GM12878 (cell line): ENCODE data around the gene ZNF18. TPM values are rescaled to one million over a fixed set of nuclear protein-coding genes. Genes with fewer than 3 reads are reported as not detected.

Source experiments
- E4F1 ChIP-seq: fragments of 450-650 bp; IDR thresholded peaks from 2 replicates; pipeline ENCODE4 v1.6.1; 2018; ENCODE audit warnings: borderline replicate concordance, mild to moderate bottlenecking; ENCODE audit not compliant: partially characterized antibody
- EZH2 ChIP-seq: IDR thresholded peaks from 2 replicates; pipeline ENCODE4 v1.6.1; 2012; ENCODE audit warnings: low read depth, mild to moderate bottlenecking, control low read depth, inconsistent platforms, low read length, borderline replicate concordance; ENCODE audit not compliant: control insufficient read depth
- FOXK2 ChIP-seq: fragments of 450-650 bp; IDR thresholded peaks from 2 replicates; pipeline ENCODE4 v1.6.1; 2017; ENCODE audit warnings: mild to moderate bottlenecking, moderate library complexity
- IKZF2 ChIP-seq, 2 experiments: fragments of 450-650 bp; IDR thresholded peaks; 2 replicates each; pipeline ENCODE4 v1.6.1; 2017; ENCODE audit warnings: mild to moderate bottlenecking in 2 of 2, moderate library complexity in 2 of 2
- MLLT1 ChIP-seq: fragments of 450-650 bp; IDR thresholded peaks from 2 replicates; pipeline ENCODE4 v1.6.1; 2016; ENCODE audit warnings: mild to moderate bottlenecking
- RELB ChIP-seq: fragments of 450-650 bp; IDR thresholded peaks from 2 replicates; pipeline ENCODE4 v1.6.1; 2017; ENCODE audit warnings: low read depth, mild to moderate bottlenecking, moderate library complexity
- REST ChIP-seq: IDR thresholded peaks from 2 replicates; pipeline ENCODE4 v1.6.1; 2012; ENCODE audit warnings: mild to moderate bottlenecking, low read depth, low read length
- ZZZ3 ChIP-seq: IDR thresholded peaks from 2 replicates; pipeline ENCODE4 v1.6.1; 2011; ENCODE audit warnings: low read depth; ENCODE audit not compliant: control insufficient read depth, insufficient read length
- polyA plus RNA-seq, 11 experiments: library from polyadenylated mRNA; depleted of rRNA in 4 of 11; unstranded in 6 of 11; stranded (reverse) in 5 of 11; fragments of >200 nt; fragmentation: Nextera tagmentation in 4 of 11; fragmentation: Illumina TruSeq in 1 of 11; extraction: Ambion mirVana in 4 of 11; extraction: Trizol in 1 of 11; gene quantifications; 1 replicate in 1 of 11; 2 replicates in 10 of 11; pipeline versions ENCODE4 v1.2.1 to v1.2.3, GENCODE V29; 2011 to 2016; ENCODE audit warnings: inconsistent platforms in 2 of 11, missing spikeins in 2 of 11, low read depth in 1 of 11
- total RNA-seq, 4 experiments: library from RNA; depleted of rRNA in 3 of 4; stranded (reverse); fragments of >200 nt in 3 of 4; fragmentation: Illumina TruSeq in 1 of 4; extraction: Trizol in 1 of 4; gene quantifications; 2 replicates each; pipeline versions ENCODE4 v1.2.1 to v1.2.3, GENCODE V29; 2013 to 2021

The ZNF18 gene
- total and polyA plus RNA-seq, 10 of the 15 experiments (the other 5 are each of a cell fraction or from before 2014, with no cell fraction given) = 4.6 to 10.2 (median 9.1) TPM

- TF ChIP-seq REST = no peak
- 0 out of 4 replicates have a peak, but pooled peaks of 1 of the 2 experiments have one; percentile 3 for TF ChIP-seq IKZF2 (IDR thresholded peaks at IDR 0.05)
- peak; percentile 73; the same call in 1 of the 2 replicates for TF ChIP-seq MLLT1
- TF ChIP-seq EZH2 = no peak
- no peak for TF ChIP-seq FOXK2
- no peak for TF ChIP-seq RELB
- TF ChIP-seq E4F1 = no peak
- TF ChIP-seq ZZZ3 = no peak
Measured at GRCh38 chr17:11997972-11998233, 628 bp upstream of the ZNF18 start (continued).
